ENCODE measurements around the gene ZBTB4. TPM values are rescaled to one million over a fixed set of nuclear protein-coding genes. Genes with fewer than 3 reads are reported as not detected.

The ZBTB4 gene
- total and polyA plus RNA-seq, 7 experiments from 2014 or later, result 15.3 to 89.2 (median 49.8) TPM

DNA sequence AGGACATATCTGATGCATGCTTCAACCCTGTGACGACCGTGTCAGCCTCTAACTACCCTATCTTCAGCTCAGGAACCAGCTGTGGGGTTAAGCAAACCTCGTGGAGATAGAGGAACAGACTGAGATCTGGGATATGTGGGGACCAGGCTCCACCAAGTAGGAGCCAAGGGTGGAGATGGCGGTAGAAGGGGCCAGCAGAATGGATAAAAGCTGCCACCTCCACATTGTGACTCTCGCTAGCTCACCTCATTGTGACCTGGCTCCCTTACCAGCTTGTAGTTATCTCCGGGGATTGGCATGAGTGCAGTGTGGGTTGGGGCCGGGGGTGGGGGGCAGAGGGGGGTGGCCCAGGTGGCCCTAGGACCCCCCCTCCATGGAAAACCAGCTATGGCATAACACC is 54.1 kb downstream of the ZBTB4 start, which contains the start of gene SPEM2:
Gene SPEM2, plus strand, starts transcription at position 301 of the 400 bp plus-strand sequence. Its CDS starts 73 bp downstream, at position 374.
- H3K27me3 ChIP-seq (ENCODE audit: control insufficient read depth in 2 of 2, insufficient read depth in 2 of 2, low read length in 2 of 2), result no peaks in the 10 kb centered on the region
- no peaks in the 10 kb centered on the region for H3K9me3 ChIP-seq (ENCODE audit: control insufficient read depth in 2 of 3, low read length in 3 of 3)
- no peaks in the 10 kb centered on the region for H3K4me1 ChIP-seq (ENCODE audit: control insufficient read depth in 2 of 2, insufficient read depth in 2 of 2, low read length in 2 of 2)
- no peaks in the 10 kb centered on the region for H3K36me3 ChIP-seq (ENCODE audit: control insufficient read depth in 2 of 3, insufficient read depth in 3 of 3, low read length in 3 of 3)
- no peak for DNase-seq
- no peaks in the 10 kb centered on the region for H3K4me1 Mint-ChIP-seq
- H3K9me3 Mint-ChIP-seq, result peaks cover 0 to 2% (median 0%) of the 10 kb centered on the region in 11 donors
- no peaks in the 10 kb centered on the region for H3K36me3 Mint-ChIP-seq
- intact Hi-C loops (cut with micrococcal nuclease), result no loop called here
- CTCF ChIA-PET, result no interaction called here
- H3K27ac ChIP-seq (ENCODE audit: low read depth, low read length), result no peak within 1 kb of the TSS
- POLR2A ChIA-PET, result interaction anchor here (0.6 to 1.9 kb wide), 4 partner anchors 10 to 91 kb away, joined by 3 to 6 read pairs (median 4); partner anchors contain the start of gene TMEM102
- peaks cover 0 to 3% (median 0%) of the 10 kb centered on the region in 5 donors for H3K27me3 Mint-ChIP-seq
- peak within 1 kb of the TSS in 3 of 9 donors; percentile 24 to 46 (median 29) for H3K27ac Mint-ChIP-seq
- no peak for ATAC-seq
- no peak within 1 kb of the TSS for H3K4me3 Mint-ChIP-seq
- H3K4me3 ChIP-seq (ENCODE audit: low read length), result no peak within 1 kb of the TSS

- Mint-ChIP-seq H3K4me1 (no peaks in the 10 kb centered on the region), H3K27ac (peak overlapping the region in 1 of 9 donors; percentile 72), H3K9me3 (peaks cover 0 to 2% (median 0%) of the 10 kb centered on the region in 11 donors), H3K36me3 (no peaks in the 10 kb centered on the region), H3K4me3 (no peak overlapping the region), H3K27me3 (peaks cover 0 to 3% (median 0%) of the 10 kb centered on the region in 5 donors)
- no peaks in the 10 kb centered on the region for H3K4me1 ChIP-seq (ENCODE audit: control insufficient read depth in 2 of 2, insufficient read depth in 2 of 2, low read length in 2 of 2)
- no peaks in the 10 kb centered on the region for H3K27me3 ChIP-seq (ENCODE audit: control insufficient read depth in 2 of 2, insufficient read depth in 2 of 2, low read length in 2 of 2)
- no peak overlapping the region for H3K27ac ChIP-seq (ENCODE audit: low read depth, low read length)
- POLR2A ChIA-PET, result no interaction called here
- H3K4me3 ChIP-seq (ENCODE audit: low read length), result no peak overlapping the region
- CTCF ChIA-PET, result interaction anchor here (1.4 kb wide), 1 partner anchor 67 kb away, joined by 3 read pairs; no protein-coding TSS in a partner anchor
- no peak for DNase-seq
- no peak for ATAC-seq
- intact Hi-C loops (cut with micrococcal nuclease), result no loop called here
- no peaks in the 10 kb centered on the region for H3K9me3 ChIP-seq (ENCODE audit: control insufficient read depth in 2 of 3, low read length in 3 of 3)
- H3K36me3 ChIP-seq (ENCODE audit: control insufficient read depth in 2 of 3, insufficient read depth in 3 of 3, low read length in 3 of 3), result no peaks in the 10 kb centered on the region
These were observed 55.8 kb downstream of the ZBTB4 start for GRCh38 chr17:7423679-7424078.

DNA sequence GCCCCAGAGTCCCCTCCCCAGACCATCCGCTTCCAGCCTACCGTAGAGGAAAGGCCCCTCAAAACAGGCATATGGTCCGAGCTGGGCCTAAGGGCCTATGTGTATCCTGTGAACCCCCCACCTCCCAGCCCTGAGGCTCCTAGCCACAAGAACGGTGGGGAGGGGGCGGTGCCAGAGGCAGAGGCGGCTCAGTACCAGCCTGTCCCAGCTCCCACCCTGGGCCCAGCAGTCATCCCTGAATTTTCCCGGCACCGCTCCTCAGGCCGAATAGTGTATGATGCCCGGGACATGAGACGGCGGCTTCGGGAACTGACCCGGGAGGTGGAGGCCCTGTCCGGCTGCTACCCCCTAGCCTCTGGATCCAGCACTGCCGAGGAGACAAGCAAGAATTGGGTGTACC is 58.2 kb downstream of the ZBTB4 start:
- Histone ChIP-seq H3K4me1 (ENCODE audit: control insufficient read depth in 2 of 2, insufficient read depth in 2 of 2, low read length in 2 of 2) (no peaks in the 10 kb centered on the region), H3K27me3 (ENCODE audit: control insufficient read depth in 2 of 2, insufficient read depth in 2 of 2, low read length in 2 of 2) (no peaks in the 10 kb centered on the region), H3K9me3 (ENCODE audit: control insufficient read depth in 2 of 3, low read length in 3 of 3) (no peaks in the 10 kb centered on the region), H3K27ac (ENCODE audit: low read depth, low read length) (no peak overlapping the region), H3K36me3 (ENCODE audit: control insufficient read depth in 2 of 3, insufficient read depth in 3 of 3, low read length in 3 of 3) (no peaks in the 10 kb centered on the region), H3K4me3 (ENCODE audit: low read length) (no peak overlapping the region)
- Mint-ChIP-seq H3K4me3 (no peak overlapping the region), H3K27me3 (peaks cover 0 to 3% (median 0%) of the 10 kb centered on the region in 5 donors), H3K9me3 (no peaks in the 10 kb centered on the region), H3K4me1 (peaks cover 0 to 7% (median 0%) of the 10 kb centered on the region in 7 donors), H3K36me3 (no peaks in the 10 kb centered on the region), H3K27ac (no peak overlapping the region)
- intact Hi-C loops (cut with micrococcal nuclease), result no loop called here
- DNase-seq, result no peak
- POLR2A ChIA-PET, result interaction anchor here (0.8 kb wide), 1 partner anchor 55 kb away, joined by 3 read pairs; no protein-coding TSS in a partner anchor
- ATAC-seq, result no peak
- CTCF ChIA-PET, result interaction anchor here (2.4 kb wide), 1 partner anchor 66 kb away, joined by 7 read pairs; the partner anchor contains the start of gene TMEM95

DNA sequence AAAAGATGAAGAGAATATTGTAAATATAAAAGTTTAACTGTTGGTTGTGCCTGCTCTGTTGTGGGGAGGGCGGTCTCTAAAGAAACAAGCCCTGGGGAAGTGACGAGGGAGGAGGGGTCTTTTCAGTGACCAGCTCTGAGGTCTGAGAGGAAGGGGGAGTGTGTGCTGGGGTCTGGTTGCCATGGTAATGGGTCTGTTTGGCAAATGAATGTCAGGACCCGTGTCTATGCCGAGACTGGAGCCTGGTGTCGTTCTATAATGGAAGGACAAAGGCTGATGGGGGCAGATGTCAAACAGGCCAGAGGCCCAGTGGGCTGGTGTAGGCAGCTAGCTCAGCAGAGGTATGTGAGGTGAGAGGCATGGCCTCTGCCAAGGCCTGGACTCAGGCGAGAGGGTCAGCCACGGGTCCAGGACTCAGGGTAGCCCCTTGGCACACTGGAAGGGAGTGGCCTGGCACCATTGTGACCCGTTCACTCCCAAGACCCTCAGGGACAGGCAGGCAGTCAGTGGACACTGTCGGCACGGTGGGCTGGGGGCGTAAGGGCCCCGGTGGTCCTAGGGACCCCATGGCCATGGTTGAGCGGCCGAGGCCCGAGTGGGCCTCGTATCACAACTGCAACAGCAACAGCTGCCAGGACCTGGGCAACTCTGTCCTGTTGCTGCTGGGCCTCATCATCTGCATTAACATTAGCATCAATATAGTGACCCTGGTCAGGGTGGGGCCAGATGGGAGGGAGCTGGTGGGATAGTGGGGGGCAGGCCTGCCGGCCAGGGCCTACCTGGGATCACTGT is 59.4 kb downstream of the ZBTB4 start, which contains the start of gene SPEM1:
Gene SPEM1, plus strand, starts transcription at position 506 of the 792 bp plus-strand sequence. Its CDS starts 61 bp downstream, at position 567.
- Mint-ChIP-seq H3K27me3 (peaks cover 0 to 3% (median 0%) of the 10 kb centered on the region in 5 donors), H3K4me3 (no peak within 1 kb of the TSS), H3K27ac (peak within 1 kb of the TSS in 1 of 9 donors; percentile 38), H3K9me3 (no peaks in the 10 kb centered on the region), H3K36me3 (no peaks in the 10 kb centered on the region), H3K4me1 (peaks cover 0 to 7% (median 0%) of the 10 kb centered on the region in 7 donors)
- Histone ChIP-seq H3K27ac (ENCODE audit: low read depth, low read length) (no peak within 1 kb of the TSS), H3K4me3 (ENCODE audit: low read length) (no peak within 1 kb of the TSS), H3K9me3 (ENCODE audit: control insufficient read depth in 2 of 3, low read length in 3 of 3) (no peaks in the 10 kb centered on the region), H3K27me3 (ENCODE audit: control insufficient read depth in 2 of 2, insufficient read depth in 2 of 2, low read length in 2 of 2) (no peaks in the 10 kb centered on the region), H3K36me3 (ENCODE audit: control insufficient read depth in 2 of 3, insufficient read depth in 3 of 3, low read length in 3 of 3) (no peaks in the 10 kb centered on the region), H3K4me1 (ENCODE audit: control insufficient read depth in 2 of 2, insufficient read depth in 2 of 2, low read length in 2 of 2) (no peaks in the 10 kb centered on the region)
- intact Hi-C loops (cut with micrococcal nuclease), result no loop called here
- POLR2A ChIA-PET, result no interaction called here
- no peak for DNase-seq
- no peak for ATAC-seq
- CTCF ChIA-PET, result interaction anchor here (2.4 kb wide), 1 partner anchor 65 kb away, joined by 7 read pairs; the partner anchor contains the start of gene TMEM95

DNA sequence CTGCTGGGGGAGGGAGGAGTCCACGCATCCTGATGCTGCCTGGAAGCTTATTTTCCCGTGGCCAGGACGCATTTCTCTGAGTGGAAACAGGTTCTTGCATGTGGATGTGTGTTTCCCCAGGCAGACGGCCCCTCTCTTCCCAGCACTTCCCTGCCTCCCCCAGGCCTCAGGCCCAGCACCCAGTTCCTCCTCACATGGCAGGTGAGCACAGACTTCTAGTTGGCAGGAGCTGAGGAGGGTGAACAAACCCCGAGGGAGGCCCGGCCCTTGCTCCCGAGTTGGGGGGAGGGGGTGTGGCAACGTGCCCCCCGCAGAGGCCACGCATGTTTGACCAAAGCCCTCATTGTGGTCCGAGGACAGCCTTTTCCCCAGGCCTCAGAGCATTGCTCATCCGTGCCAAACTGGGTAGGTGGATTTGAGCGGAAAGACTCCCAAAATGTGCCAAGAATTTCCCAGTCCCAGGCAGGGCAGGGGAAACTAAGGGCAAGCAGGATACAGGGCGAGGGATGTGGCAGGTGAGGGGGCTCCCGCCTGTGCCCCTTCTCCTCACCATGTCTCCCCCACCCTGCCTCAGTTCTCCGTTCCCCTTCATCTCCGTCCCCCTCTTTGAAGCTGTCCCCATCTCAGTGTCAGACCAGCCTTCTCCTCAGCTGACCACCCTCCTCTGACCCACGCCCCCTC is 60.8 kb downstream of the ZBTB4 start:
- H3K27ac ChIP-seq (ENCODE audit: low read depth, low read length), result no peak overlapping the region
- peaks cover 0 to 7% (median 0%) of the 10 kb centered on the region in 7 donors for H3K4me1 Mint-ChIP-seq

GRCh38 chr17:7417056-7417655 is 62.3 kb downstream of the ZBTB4 start:
- Histone ChIP-seq H3K27ac (ENCODE audit: low read depth, low read length) (no peak overlapping the region), H3K4me1 (ENCODE audit: control insufficient read depth in 2 of 2, insufficient read depth in 2 of 2, low read length in 2 of 2) (no peaks in the 10 kb centered on the region), H3K9me3 (ENCODE audit: control insufficient read depth in 2 of 3, low read length in 3 of 3) (no peaks in the 10 kb centered on the region), H3K4me3 (ENCODE audit: low read length) (no peak overlapping the region), H3K27me3 (ENCODE audit: control insufficient read depth in 2 of 2, insufficient read depth in 2 of 2, low read length in 2 of 2) (no peaks in the 10 kb centered on the region), H3K36me3 (ENCODE audit: control insufficient read depth in 2 of 3, insufficient read depth in 3 of 3, low read length in 3 of 3) (no peaks in the 10 kb centered on the region)
- Mint-ChIP-seq H3K36me3 (no peaks in the 10 kb centered on the region), H3K4me3 (no peak overlapping the region), H3K4me1 (peaks cover 0 to 7% (median 0%) of the 10 kb centered on the region in 7 donors), H3K27me3 (no peaks in the 10 kb centered on the region), H3K27ac (no peak overlapping the region), H3K9me3 (no peaks in the 10 kb centered on the region)
- intact Hi-C loops (cut with micrococcal nuclease), result loop anchor here in 1 of 2 donors (2.0 kb wide), 1 partner anchor 136 kb away; the partner anchor contains the start of gene SLC2A4
- DNase-seq, result no peak
- ChIA-PET CTCF (interaction anchor here (0.5 to 0.7 kb wide), 2 partner anchors 17 to 61 kb away, joined by 3 to 4 read pairs; no protein-coding TSS in a partner anchor), POLR2A (interaction anchor here (0.7 to 1.0 kb wide), 2 partner anchors 14 to 44 kb away, joined by 3 read pairs; no protein-coding TSS in a partner anchor)
- no peak for ATAC-seq

More for the DNA sequence above, 60.8 kb downstream of the ZBTB4 start:
- CTCF ChIA-PET, result no interaction called here
- DNase-seq (no peak), ATAC-seq (no peak)
- H3K4me3 Mint-ChIP-seq, result no peak overlapping the region
- no peaks in the 10 kb centered on the region for H3K9me3 Mint-ChIP-seq
- Histone ChIP-seq H3K4me3 (ENCODE audit: low read length) (no peak overlapping the region), H3K9me3 (ENCODE audit: control insufficient read depth in 2 of 3, low read length in 3 of 3) (no peaks in the 10 kb centered on the region), H3K4me1 (ENCODE audit: control insufficient read depth in 2 of 2, insufficient read depth in 2 of 2, low read length in 2 of 2) (no peaks in the 10 kb centered on the region), H3K27me3 (ENCODE audit: control insufficient read depth in 2 of 2, insufficient read depth in 2 of 2, low read length in 2 of 2) (no peaks in the 10 kb centered on the region), H3K36me3 (ENCODE audit: control insufficient read depth in 2 of 3, insufficient read depth in 3 of 3, low read length in 3 of 3) (no peaks in the 10 kb centered on the region)
- H3K36me3 Mint-ChIP-seq, result no peaks in the 10 kb centered on the region
- POLR2A ChIA-PET, result no interaction called here
- H3K27ac Mint-ChIP-seq, result peak overlapping the region in 1 of 9 donors; percentile 62
- intact Hi-C loops (cut with micrococcal nuclease), result no loop called here
- no peaks in the 10 kb centered on the region for H3K27me3 Mint-ChIP-seq
